ENCODE measurements around the gene COASY.

COASY gene

DNA sequence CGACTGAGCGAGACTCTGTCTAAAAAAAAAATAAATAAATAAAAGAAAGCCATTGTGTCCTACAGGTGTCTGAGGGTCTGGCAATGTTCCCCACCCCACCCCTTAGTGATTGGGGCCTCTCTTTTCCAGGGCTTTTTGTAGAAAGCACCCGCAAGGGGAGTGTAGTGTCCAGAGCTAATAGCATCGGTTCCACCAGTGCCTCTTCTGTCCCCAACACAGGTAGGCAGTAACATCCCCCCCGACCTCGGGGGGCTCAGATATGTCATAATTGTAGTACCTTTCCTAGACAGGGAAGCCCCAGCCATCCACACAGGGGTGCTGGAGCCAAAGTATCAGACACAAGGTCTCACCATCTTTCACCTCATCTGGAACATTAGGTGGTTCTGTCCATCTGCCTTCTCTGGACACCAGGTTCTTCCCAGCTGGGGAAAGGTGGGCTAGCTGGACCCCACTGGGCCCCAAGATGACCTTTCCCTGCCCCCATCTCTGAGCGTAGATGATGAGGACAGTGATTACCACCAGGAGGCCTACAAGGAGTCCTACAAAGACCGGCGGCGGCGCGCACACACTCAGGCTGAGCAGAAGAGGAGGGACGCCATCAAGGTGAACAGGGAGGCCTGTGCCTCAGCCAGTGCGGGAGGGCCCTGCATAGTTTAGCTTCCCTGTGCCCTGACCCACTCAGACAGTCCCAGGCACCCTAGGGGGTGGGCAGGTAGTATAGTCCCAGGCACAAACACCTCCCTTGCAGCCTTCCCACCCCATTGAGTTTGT lies 6.6 kb downstream of the COASY start:
- Histone ChIP-seq H3K4me1 (ENCODE audit: insufficient read depth, insufficient read length) (peaks cover 14% of the 10 kb centered on the region), H3K9ac (ENCODE audit: insufficient read length, low read depth) (no peak overlapping the region), H3K4me3 (ENCODE audit: insufficient read length, low read depth) (no peak overlapping the region), H3K9me3 (ENCODE audit: insufficient read depth, low read length) (no peaks in the 10 kb centered on the region), H3K27me3 (ENCODE audit: insufficient read depth, insufficient read length) (no peaks in the 10 kb centered on the region), H3K36me3 (ENCODE audit: insufficient read depth, insufficient read length, low read length) (peaks cover 91% of the 10 kb centered on the region)
- no peak for DNase-seq (ENCODE audit: low read depth, low spot score)
- TF ChIP-seq SUZ12 (IDR thresholded peaks at IDR 0.05; ENCODE audit: extremely low read depth, insufficient read depth, insufficient read length): no peak
- no peak for TF ChIP-seq ZNF274 (IDR thresholded peaks at IDR 0.05; ENCODE audit: low read depth, low read length)
- no peak for TF ChIP-seq YY1 (IDR thresholded peaks at IDR 0.05; ENCODE audit: insufficient read depth, insufficient read length)

DNA sequence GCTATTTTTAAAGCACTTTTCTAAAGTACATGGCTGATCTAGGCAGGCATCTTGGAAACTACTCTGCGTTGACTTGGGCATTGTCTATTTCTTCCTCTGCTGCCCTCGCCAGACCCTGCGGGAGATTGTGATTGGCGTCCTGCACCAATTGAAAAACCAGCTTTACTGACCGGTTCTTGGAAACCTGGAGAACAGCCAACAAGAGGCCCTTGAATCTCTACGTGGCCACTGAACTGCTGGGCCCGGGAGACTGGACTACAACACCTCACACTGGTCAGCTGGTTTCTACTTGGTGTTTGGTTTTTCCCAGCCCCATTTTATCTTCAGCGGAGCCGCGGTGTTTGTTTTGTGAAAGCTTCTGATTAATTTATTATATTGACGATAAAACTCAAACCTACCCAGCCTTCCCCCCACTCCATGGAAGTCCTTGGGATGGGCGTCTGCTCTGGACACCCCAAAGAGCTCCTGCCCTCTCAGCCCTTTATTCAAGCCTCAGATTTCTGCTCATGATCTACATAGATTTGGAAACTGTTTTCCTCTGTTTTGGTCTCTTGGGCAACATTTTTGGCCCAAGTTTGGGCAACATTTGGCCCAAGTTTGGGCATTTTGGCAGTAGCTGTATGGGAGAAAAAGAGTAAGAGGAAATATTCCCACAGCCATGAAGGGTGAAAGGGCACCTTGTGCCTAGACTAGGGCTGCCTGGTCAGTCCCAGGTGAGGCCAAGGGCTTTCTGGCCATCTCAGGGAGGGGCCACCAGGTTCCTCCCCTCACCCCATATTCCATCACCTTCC lies 9.7 kb downstream of the COASY start:
- H3K27me3 ChIP-seq (ENCODE audit: insufficient read depth, insufficient read length): no peaks in the 10 kb centered on the region
- H3K4me1 ChIP-seq (ENCODE audit: insufficient read depth, insufficient read length): peaks cover 3% of the 10 kb centered on the region
- no peak overlapping the region for H3K9ac ChIP-seq (ENCODE audit: insufficient read length, low read depth)
- DNase-seq (ENCODE audit: low read depth, low spot score): no peak
- no peaks in the 10 kb centered on the region for H3K9me3 ChIP-seq (ENCODE audit: insufficient read depth, low read length)
- TF ChIP-seq SUZ12 (IDR thresholded peaks at IDR 0.05; ENCODE audit: extremely low read depth, insufficient read depth, insufficient read length): no peak
- TF ChIP-seq ZNF274 (IDR thresholded peaks at IDR 0.05; ENCODE audit: low read depth, low read length): no peak
- TF ChIP-seq YY1 (IDR thresholded peaks at IDR 0.05; ENCODE audit: insufficient read depth, insufficient read length): no peak
- H3K36me3 ChIP-seq (ENCODE audit: insufficient read depth, insufficient read length, low read length): peaks cover 90% of the 10 kb centered on the region
- H3K4me3 ChIP-seq (ENCODE audit: insufficient read length, low read depth): no peak overlapping the region

- Histone ChIP-seq H3K27me3 (ENCODE audit: insufficient read depth, insufficient read length) (no peaks in the 10 kb centered on the region), H3K9me3 (ENCODE audit: insufficient read depth, low read length) (no peaks in the 10 kb centered on the region), H3K4me3 (ENCODE audit: insufficient read length, low read depth) (no peak overlapping the region), H3K36me3 (ENCODE audit: insufficient read depth, insufficient read length, low read length) (peaks cover 87% of the 10 kb centered on the region), H3K9ac (ENCODE audit: insufficient read length, low read depth) (no peak overlapping the region), H3K4me1 (ENCODE audit: insufficient read depth, insufficient read length) (no peaks in the 10 kb centered on the region)
- TF ChIP-seq ZNF274 (IDR thresholded peaks at IDR 0.05; ENCODE audit: low read depth, low read length) (no peak), YY1 (IDR thresholded peaks at IDR 0.05; ENCODE audit: insufficient read depth, insufficient read length) (no peak), SUZ12 (IDR thresholded peaks at IDR 0.05; ENCODE audit: extremely low read depth, insufficient read depth, insufficient read length) (no peak)
- DNase-seq (ENCODE audit: low read depth, low spot score): no peak
Observed at GRCh38 chr17:42573095-42573494, 11.1 kb downstream of the COASY start.

- Histone ChIP-seq H3K9ac (ENCODE audit: insufficient read length, low read depth) (no peak overlapping the region), H3K27me3 (ENCODE audit: insufficient read depth, insufficient read length) (no peaks in the 10 kb centered on the region), H3K4me1 (ENCODE audit: insufficient read depth, insufficient read length) (no peaks in the 10 kb centered on the region), H3K9me3 (ENCODE audit: insufficient read depth, low read length) (no peaks in the 10 kb centered on the region), H3K36me3 (ENCODE audit: insufficient read depth, insufficient read length, low read length) (peaks cover 77% of the 10 kb centered on the region), H3K4me3 (ENCODE audit: insufficient read length, low read depth) (no peak overlapping the region)
- no peak for DNase-seq (ENCODE audit: low read depth, low spot score)
- no peak for TF ChIP-seq YY1 (IDR thresholded peaks at IDR 0.05; ENCODE audit: insufficient read depth, insufficient read length)
- TF ChIP-seq ZNF274 (IDR thresholded peaks at IDR 0.05; ENCODE audit: low read depth, low read length): no peak
- TF ChIP-seq SUZ12 (IDR thresholded peaks at IDR 0.05; ENCODE audit: extremely low read depth, insufficient read depth, insufficient read length): no peak
Observed at GRCh38 chr17:42574463-42574862, 12.5 kb downstream of the COASY start.

GRCh38 chr17:42577140-42577531 lies 15.2 kb downstream of the COASY start:
- H3K9me3 ChIP-seq (ENCODE audit: insufficient read depth, low read length): no peaks in the 10 kb centered on the region
- no peak for DNase-seq (ENCODE audit: low read depth, low spot score)
- peak overlapping the region; percentile 97 for H3K9ac ChIP-seq (ENCODE audit: insufficient read length, low read depth)
- H3K27me3 ChIP-seq (ENCODE audit: insufficient read depth, insufficient read length): no peaks in the 10 kb centered on the region
- TF ChIP-seq SUZ12 (IDR thresholded peaks at IDR 0.05; ENCODE audit: extremely low read depth, insufficient read depth, insufficient read length) (no peak), ZNF274 (IDR thresholded peaks at IDR 0.05; ENCODE audit: low read depth, low read length) (no peak), YY1 (IDR thresholded peaks at IDR 0.05; ENCODE audit: insufficient read depth, insufficient read length) (no peak)
- H3K4me1 ChIP-seq (ENCODE audit: insufficient read depth, insufficient read length): no peaks in the 10 kb centered on the region
- peak overlapping the region; percentile 94 for H3K4me3 ChIP-seq (ENCODE audit: insufficient read length, low read depth)
- peaks cover 74% of the 10 kb centered on the region for H3K36me3 ChIP-seq (ENCODE audit: insufficient read depth, insufficient read length, low read length)

- H3K9me3 ChIP-seq (ENCODE audit: insufficient read depth, low read length): no peaks in the 10 kb centered on the region
- H3K4me3 ChIP-seq (ENCODE audit: insufficient read length, low read depth): peak within 1 kb of the TSS; percentile 94
- no peaks in the 10 kb centered on the region for H3K27me3 ChIP-seq (ENCODE audit: insufficient read depth, insufficient read length)
- H3K36me3 ChIP-seq (ENCODE audit: insufficient read depth, insufficient read length, low read length): peaks cover 74% of the 10 kb centered on the region
- H3K4me1 ChIP-seq (ENCODE audit: insufficient read depth, insufficient read length): no peaks in the 10 kb centered on the region
- peak; percentile 91 for DNase-seq (ENCODE audit: low read depth, low spot score)
- peak within 1 kb of the TSS; percentile 97 for H3K9ac ChIP-seq (ENCODE audit: insufficient read length, low read depth)
- TF ChIP-seq YY1 (IDR thresholded peaks at IDR 0.05; ENCODE audit: insufficient read depth, insufficient read length) (no peak), ZNF274 (IDR thresholded peaks at IDR 0.05; ENCODE audit: low read depth, low read length) (no peak), SUZ12 (IDR thresholded peaks at IDR 0.05; ENCODE audit: extremely low read depth, insufficient read depth, insufficient read length) (no peak)
Observed at GRCh38 chr17:42577532-42578281, 15.8 kb downstream of the COASY start, which contains the start of gene PSMC3IP. Gene PSMC3IP (minus strand): TSS chr17:42577729. CDS start chr17:42577686, 43 bp downstream.
